Liver (tissue), 9 donors: Measurements from ENCODE around the gene TRAF3IP3. TPM values are rescaled to one million over a fixed set of nuclear protein-coding genes. Genes with fewer than 3 reads are reported as not detected.
A peak's percentile ranks its signal among the peaks of the same experiment; 100 is the strongest.

Experiments used
- DNase-seq: peaks from one replicate; pipeline ENCODE4 v3.0.0-alpha.2; 2017; ENCODE audit warnings: low spot score
- H3K27ac ChIP-seq, 2 donors: one replicate each; pipeline ENCODE4 v1.7.0; 2013; ENCODE audit warnings: inconsistent platforms in 2 of 2, low read length in 2 of 2, control low read depth in 1 of 2, low read depth in 1 of 2, mild to moderate bottlenecking in 1 of 2
- H3K27me3 ChIP-seq, 4 donors: one replicate each; pipeline versions ENCODE4 v1.6.1 to v1.7.0; 2013; ENCODE audit warnings: low read length in 3 of 4, inconsistent platforms in 1 of 4, mild to moderate bottlenecking in 1 of 4, moderate library complexity in 1 of 4; ENCODE audit not compliant: control insufficient read depth in 4 of 4, insufficient read depth in 4 of 4
- H3K36me3 ChIP-seq, 4 donors: one replicate each; pipeline versions ENCODE4 v1.6.1 to v1.7.0; 2013; ENCODE audit warnings: low read length in 3 of 4, mild to moderate bottlenecking in 3 of 4, low read depth in 1 of 4, moderate library complexity in 1 of 4; ENCODE audit not compliant: control insufficient read depth in 4 of 4, insufficient read depth in 3 of 4
- H3K4me1 ChIP-seq, 4 donors: one replicate each; pipeline versions ENCODE4 v1.6.1 to v1.7.0; 2013; ENCODE audit warnings: low read length in 3 of 4, mild to moderate bottlenecking in 3 of 4, moderate library complexity in 1 of 4; ENCODE audit not compliant: control insufficient read depth in 4 of 4, insufficient read depth in 4 of 4
- H3K4me3 ChIP-seq, 3 donors: one replicate each; pipeline versions ENCODE4 v1.6.1 to v1.7.0; 2013; ENCODE audit warnings: low read length in 3 of 3, control low read depth in 1 of 3, low read depth in 1 of 3, mild to moderate bottlenecking in 1 of 3
- H3K9ac ChIP-seq, 2 donors: one replicate each; pipeline ENCODE4 v1.7.0; 2013; ENCODE audit warnings: low read length in 2 of 2, mild to moderate bottlenecking in 2 of 2, moderate library complexity in 2 of 2, control low read depth in 1 of 2, low read depth in 1 of 2
- H3K9me3 ChIP-seq, 4 donors: one replicate each; pipeline versions ENCODE4 v1.6.1 to v1.7.0; 2013; ENCODE audit warnings: low read length in 3 of 4; ENCODE audit not compliant: control insufficient read depth in 4 of 4
- EGR1 ChIP-seq, 2 donors: IDR thresholded peaks; 2 replicates each; pipeline ENCODE4 v1.6.1; 2016 to 2018; ENCODE audit warnings: antibody characterized with exemption in 2 of 2, low read depth in 2 of 2
- FOXA1 ChIP-seq: IDR thresholded peaks from 2 replicates; pipeline ENCODE4 v1.6.1; 2016; ENCODE audit warnings: antibody characterized with exemption
- HNF4A ChIP-seq, 2 donors: conservative IDR thresholded peaks; 2 replicates each; pipeline ENCODE4 v1.6.1; 2016; ENCODE audit warnings: antibody characterized with exemption in 2 of 2, mild to moderate bottlenecking in 2 of 2
- HNF4G ChIP-seq: IDR thresholded peaks from 2 replicates; pipeline ENCODE4 v1.6.1; 2016; ENCODE audit warnings: antibody characterized with exemption
- JUND ChIP-seq, 2 donors: IDR thresholded peaks; 2 replicates each; pipeline ENCODE4 v1.6.1; 2016; ENCODE audit warnings: antibody characterized with exemption in 2 of 2
- NR2F2 ChIP-seq: IDR thresholded peaks from 2 replicates; pipeline ENCODE4 v1.6.1; 2016; ENCODE audit warnings: antibody characterized with exemption
- RAD21 ChIP-seq, 2 donors: IDR thresholded peaks; 2 replicates each; pipeline ENCODE4 v1.6.1; 2016; ENCODE audit warnings: antibody characterized with exemption in 2 of 2, mild to moderate bottlenecking in 2 of 2
- RXRA ChIP-seq, 2 donors: IDR thresholded peaks; 2 replicates each; pipeline ENCODE4 v1.6.1; 2017 to 2018; ENCODE audit warnings: antibody characterized with exemption in 2 of 2, mild to moderate bottlenecking in 1 of 2
- SP1 ChIP-seq: IDR thresholded peaks from 2 replicates; pipeline ENCODE4 v1.6.1; 2018; ENCODE audit warnings: antibody characterized with exemption, mild to moderate bottlenecking
- TAF1 ChIP-seq: conservative IDR thresholded peaks from 2 replicates; pipeline ENCODE4 v1.6.1; 2016; ENCODE audit warnings: antibody characterized with exemption, mild to moderate bottlenecking
- YY1 ChIP-seq: IDR thresholded peaks from 2 replicates; pipeline ENCODE4 v1.6.1; 2016; ENCODE audit warnings: antibody characterized with exemption, mild to moderate bottlenecking
- WGBS: extraction: QIAGEN DNeasy Blood & Tissue Kit; methylation state at CpG from one replicate; pipeline ENCODE4 v1.1.7; 2013; 5-methylcytosine and 5-hydroxymethylcytosine counted together
- polyA plus RNA-seq, 2 donors: library from polyadenylated mRNA; stranded (reverse) in 1 of 2; unstranded in 1 of 2; fragments of 200-250 nt in 1 of 2; fragments of >200 nt in 1 of 2; fragmentation: Nextera tagmentation in 1 of 2; extraction: Ambion mirVana in 1 of 2; gene quantifications; one replicate each; pipeline versions ENCODE4 v1.2.1 to v1.2.3, GENCODE V29; 2013 to 2015
- total RNA-seq, 2 donors: library from RNA; depleted of rRNA; stranded (reverse); fragments of >200 nt; gene quantifications; one replicate each; pipeline ENCODE4 v1.2.3, GENCODE V29; 2014
- TF ChIP-seq, protein P1 (sequence below): IDR thresholded peaks from 2 replicates; pipeline ENCODE4 v1.6.1; 2016; ENCODE audit warnings: antibody characterized with exemption
- TF ChIP-seq, protein P2 (sequence below): IDR thresholded peaks from 2 replicates; pipeline ENCODE4 v1.6.1; 2016; ENCODE audit warnings: antibody characterized with exemption
- donor health status: healthy.
- donor health status: healthy.
- donor health status: healthy.
- donor health status: healthy.
- donor health status: healthy.

The TRAF3IP3 gene
- total and polyA plus RNA-seq, 4 donors, result 0.87 to 3.4 (median 2.2) TPM

DNA sequence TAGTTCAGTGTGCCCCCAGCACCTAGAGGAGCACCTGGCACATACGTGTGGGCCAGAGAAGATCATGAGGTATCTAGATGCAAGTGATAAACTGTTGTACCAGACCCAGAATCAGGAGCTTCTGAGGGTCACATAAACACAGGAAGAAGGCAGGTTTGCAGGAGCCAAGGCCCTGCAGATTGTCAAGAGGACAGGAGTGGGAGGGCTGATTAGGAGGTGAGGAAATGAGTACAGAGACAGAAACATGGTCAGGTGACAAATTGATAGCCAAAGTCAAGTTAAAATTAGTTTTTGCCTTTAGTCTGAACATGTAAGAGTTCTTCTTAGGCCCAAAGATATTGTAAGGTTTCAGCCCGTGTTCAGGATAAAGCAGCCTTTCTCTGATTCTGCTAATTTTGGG is 14.0 kb upstream of the TRAF3IP3 start:
- Histone ChIP-seq H3K27me3 (no peaks in the 10 kb centered on the region), H3K9ac (peak overlapping the region in 1 of 2 donors; percentile 59), H3K9me3 (no peaks in the 10 kb centered on the region), H3K4me3 (no peak overlapping the region), H3K36me3 (peaks cover 0 to 7% (median 2%) of the 10 kb centered on the region in 4 donors), H3K27ac (peak overlapping the region; percentile 77 to 78), H3K4me1 (peaks cover 0 to 33% (median 29%) of the 10 kb centered on the region in 4 donors)
- no peak for DNase-seq
- no peak for TF ChIP-seq YY1
- no peak for TF ChIP-seq JUND (IDR thresholded peaks at IDR 0.05)
- no peak for TF ChIP-seq HNF4G
- TF ChIP-seq EGR1 (IDR thresholded peaks at IDR 0.05; ENCODE audit: low read depth in 2 of 2), result no peak
- no peak for TF ChIP-seq HNF4A (conservative IDR thresholded peaks at IDR 0.05)
- TF ChIP-seq, protein P1, sequence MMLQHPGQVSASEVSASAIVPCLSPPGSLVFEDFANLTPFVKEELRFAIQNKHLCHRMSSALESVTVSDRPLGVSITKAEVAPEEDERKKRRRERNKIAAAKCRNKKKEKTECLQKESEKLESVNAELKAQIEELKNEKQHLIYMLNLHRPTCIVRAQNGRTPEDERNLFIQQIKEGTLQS, result no peak
- TF ChIP-seq, protein P2, sequence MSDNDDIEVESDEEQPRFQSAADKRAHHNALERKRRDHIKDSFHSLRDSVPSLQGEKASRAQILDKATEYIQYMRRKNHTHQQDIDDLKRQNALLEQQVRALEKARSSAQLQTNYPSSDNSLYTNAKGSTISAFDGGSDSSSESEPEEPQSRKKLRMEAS, result no peak
- WGBS, result 48% methylated on average over 2 of the region's 2 CpGs

DNA sequence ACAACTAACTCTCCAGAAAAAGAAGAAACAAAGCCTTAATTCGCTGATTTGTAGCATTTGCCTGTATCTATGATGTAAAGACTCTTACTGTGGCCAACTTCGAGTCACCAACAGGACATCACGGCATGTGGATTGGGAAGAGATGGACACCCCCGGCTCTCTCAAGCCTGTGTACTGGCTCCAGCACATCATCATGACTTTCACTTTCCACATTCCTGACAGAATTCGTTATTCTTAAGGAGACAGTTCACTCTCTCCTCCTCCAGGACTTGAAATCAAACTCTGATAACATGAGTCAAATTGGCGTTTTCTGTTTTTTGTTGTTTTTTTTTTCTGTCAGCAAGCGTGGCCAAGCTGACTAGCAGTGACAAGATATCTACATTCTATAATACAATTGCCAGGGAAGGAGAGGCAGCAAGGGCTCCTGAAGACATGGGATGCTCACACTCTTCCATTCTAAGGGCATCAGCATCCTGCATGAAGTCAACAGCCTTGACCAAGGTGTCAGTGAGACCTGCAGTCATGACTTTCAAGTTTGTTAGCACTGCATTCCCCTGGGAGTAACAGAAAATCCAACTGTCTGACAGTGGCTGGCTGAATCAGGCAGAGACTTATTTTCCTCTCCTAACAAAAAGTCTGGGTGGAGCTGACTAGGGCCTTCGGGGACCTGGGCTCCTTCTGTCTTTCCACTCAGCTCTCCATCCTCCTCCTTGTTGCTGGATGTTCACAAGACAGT is 13.3 kb upstream of the TRAF3IP3 start:
- no peak overlapping the region for H3K4me3 ChIP-seq
- 39% methylated on average over 8 of the region's 8 CpGs for whole genome bisulfite sequencing

DNA sequence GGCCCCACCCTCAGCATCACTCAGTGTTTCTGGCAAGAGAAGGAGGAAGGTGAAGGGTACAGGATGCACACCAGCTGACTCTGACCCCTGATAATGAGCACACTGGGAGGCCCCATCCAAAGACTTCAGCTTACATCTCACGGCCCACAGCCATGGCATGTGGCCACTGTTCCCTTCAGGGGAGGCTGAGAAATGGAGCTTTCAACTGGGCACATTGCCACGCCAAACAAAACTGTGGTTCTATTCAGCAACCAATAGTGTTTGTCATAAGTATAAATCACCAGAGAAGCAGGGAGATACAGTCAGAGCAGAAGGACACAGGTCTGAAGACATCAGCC is 12.7 kb upstream of the TRAF3IP3 start:
- H3K27me3 ChIP-seq, result no peaks in the 10 kb centered on the region
- H3K9me3 ChIP-seq, result no peaks in the 10 kb centered on the region
- DNase-seq, result no peak
- 38% methylated on average over 2 of the region's 2 CpGs for WGBS
- peaks cover 0 to 7% (median 2%) of the 10 kb centered on the region in 4 donors for H3K36me3 ChIP-seq
- peak overlapping the region in 1 of 2 donors; percentile 26 for H3K9ac ChIP-seq
- H3K4me1 ChIP-seq, result peaks cover 3 to 38% (median 29%) of the 10 kb centered on the region in 4 donors
- peak in 1 of 2 donors; percentile 21 for TF ChIP-seq RXRA (IDR thresholded peaks at IDR 0.05)
- TF ChIP-seq YY1, result peak; percentile 51
- peak in 1 of 2 donors; percentile 23 for TF ChIP-seq RAD21 (IDR thresholded peaks at IDR 0.05)
- TF ChIP-seq HNF4A (conservative IDR thresholded peaks at IDR 0.05), result peak in 1 of 2 donors; percentile 16
- TF ChIP-seq SP1, result no peak
- TF ChIP-seq FOXA1, result no peak
- TF ChIP-seq JUND (IDR thresholded peaks at IDR 0.05), result no peak
- peak overlapping the region; percentile 77 to 78 for H3K27ac ChIP-seq
- no peak overlapping the region for H3K4me3 ChIP-seq

More for the DNA sequence above, 13.3 kb upstream of the TRAF3IP3 start:
- DNase-seq, result no peak
- no peaks in the 10 kb centered on the region for H3K27me3 ChIP-seq
- H3K9me3 ChIP-seq, result no peaks in the 10 kb centered on the region
- H3K4me1 ChIP-seq, result peaks cover 3 to 35% (median 27%) of the 10 kb centered on the region in 4 donors
- TF ChIP-seq TAF1, result no peak
- TF ChIP-seq, protein P1, result no peak
- no peak for TF ChIP-seq HNF4A (conservative IDR thresholded peaks at IDR 0.05)
- TF ChIP-seq NR2F2, result no peak
- TF ChIP-seq RXRA (IDR thresholded peaks at IDR 0.05), result no peak
- H3K9ac ChIP-seq, result peak overlapping the region in 1 of 2 donors; percentile 59
- H3K27ac ChIP-seq, result peak overlapping the region; percentile 77 to 78
- H3K36me3 ChIP-seq, result peaks cover 0 to 7% (median 2%) of the 10 kb centered on the region in 4 donors
